ENCODE results near the gene TECRL. TPM values are rescaled to one million over a fixed set of nuclear protein-coding genes. Genes with fewer than 3 reads are reported as not detected.

TECRL gene
- total RNA-seq (2022; extraction: Qiagen RNA extraction): not detected in 5 replicates

GRCh38 chr4:64409300-64409699, at the start of gene TECRL:
Gene TECRL, minus strand, starts transcription at chr4:64409450. Its CDS starts 99 bp downstream, at chr4:64409351.

